HG02852 (cell line): ENCODE results near the gene CEP128.

Experiments used
- ATAC-seq: cut with Tn5 transposase; IDR thresholded peaks from one replicate; pipeline ENCODE4 v1.9.1; 2021; ENCODE audit warnings: mild to moderate bottlenecking, moderate library complexity; ENCODE audit not compliant: unreplicated experiment

CEP128 gene

GRCh38 chr14:80564051-80564450, 377.5 kb downstream of the CEP128 start:
- no peak for ATAC-seq

- peak; percentile 99 for ATAC-seq
Observed at GRCh38 chr14:80560800-80561657, 380.5 kb downstream of the CEP128 start.

- no peak for ATAC-seq
Observed at GRCh38 chr14:80554139-80554538, 387.4 kb downstream of the CEP128 start.

GRCh38 chr14:80549141-80549540, 392.4 kb downstream of the CEP128 start:
- no peak for ATAC-seq

GRCh38 chr14:80545935-80546854, 395.3 kb downstream of the CEP128 start:
- no peak for ATAC-seq

- ATAC-seq, result no peak
Observed at GRCh38 chr14:80544366-80544765, 397.2 kb downstream of the CEP128 start.

- no peak for ATAC-seq
Observed at GRCh38 chr14:80543211-80543610, 398.3 kb downstream of the CEP128 start.

GRCh38 chr14:80538633-80539375, 402.7 kb downstream of the CEP128 start:
- ATAC-seq, result no peak

- ATAC-seq, result no peak
Observed at GRCh38 chr14:80537626-80538025, 403.9 kb downstream of the CEP128 start.

GRCh38 chr14:80536456-80536855, 405.1 kb downstream of the CEP128 start:
- no peak for ATAC-seq

GRCh38 chr14:80535171-80535570, 406.4 kb downstream of the CEP128 start:
- no peak for ATAC-seq

- no peak for ATAC-seq
Observed at GRCh38 chr14:80523518-80524117, 417.9 kb downstream of the CEP128 start.

- no peak for ATAC-seq
Observed at GRCh38 chr14:80522936-80523335, 418.6 kb downstream of the CEP128 start.

GRCh38 chr14:80522411-80522810, 419.1 kb downstream of the CEP128 start:
- ATAC-seq, result no peak

- ATAC-seq, result no peak
Observed at GRCh38 chr14:80521456-80521855, 420.1 kb downstream of the CEP128 start.

GRCh38 chr14:80519002-80519401, 422.5 kb downstream of the CEP128 start:
- no peak for ATAC-seq

GRCh38 chr14:80518173-80518572, 423.4 kb downstream of the CEP128 start:
- no peak for ATAC-seq

GRCh38 chr14:80507292-80507869, 434.2 kb downstream of the CEP128 start:
- no peak for ATAC-seq

- ATAC-seq, result no peak
Observed at GRCh38 chr14:80504781-80505180, 436.8 kb downstream of the CEP128 start.

GRCh38 chr14:80498533-80498932, 443.0 kb downstream of the CEP128 start:
- ATAC-seq, result no peak
